Stimulated activated CD8-positive, alpha-beta memory T cell treated with anti-CD3 and anti-CD28 coated beads, Interleukin-15, amount 100 ng/mL, for 1 hour (primary cell): ENCODE data around the gene SNX6.
A peak's percentile ranks its signal among the peaks of the same experiment; 100 is the strongest.
"Not testable (repeated sequence)": the region's sequence is repeated elsewhere in the genome, so short reads cannot be mapped to it uniquely, and the experiment has no call there.

ENCODE experiments used
- DNase-seq: peaks from one replicate; pipeline ENCODE4 v3.0.0-alpha.2; 2020; ENCODE audit warnings: low read depth

Gene SNX6

GRCh38 chr14:34629657-34630529 lies at the start of gene SNX6:
TSS of gene SNX6 (minus strand) at chr14:34630148. CDS start at chr14:34630116, 32 bp downstream.
- DNase-seq: peak; percentile 44

DNA sequence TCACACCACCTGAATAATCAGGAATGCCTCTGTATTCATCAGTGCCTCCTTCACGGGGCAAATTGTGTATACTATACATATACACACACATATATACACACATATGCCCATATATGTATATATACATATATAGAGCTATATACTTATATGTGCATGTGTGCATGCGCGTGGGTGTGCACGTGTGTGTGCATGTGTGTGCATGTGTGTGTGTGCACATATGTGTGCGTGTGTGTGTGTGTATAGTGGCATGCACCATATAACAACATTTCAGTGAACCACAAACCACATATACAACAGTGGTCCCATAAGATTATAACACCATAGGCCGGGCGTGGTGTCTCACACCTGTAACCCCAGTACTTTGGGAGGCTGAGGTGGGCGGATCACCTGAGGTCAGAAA lies 48.8 kb upstream of the SNX6 start:
- DNase-seq: no peak

- DNase-seq: no peak
Observed at GRCh38 chr14:34678306-34678705, 48.4 kb upstream of the SNX6 start.

- no peak for DNase-seq
Observed at GRCh38 chr14:34676516-34677211, 46.7 kb upstream of the SNX6 start.

DNA sequence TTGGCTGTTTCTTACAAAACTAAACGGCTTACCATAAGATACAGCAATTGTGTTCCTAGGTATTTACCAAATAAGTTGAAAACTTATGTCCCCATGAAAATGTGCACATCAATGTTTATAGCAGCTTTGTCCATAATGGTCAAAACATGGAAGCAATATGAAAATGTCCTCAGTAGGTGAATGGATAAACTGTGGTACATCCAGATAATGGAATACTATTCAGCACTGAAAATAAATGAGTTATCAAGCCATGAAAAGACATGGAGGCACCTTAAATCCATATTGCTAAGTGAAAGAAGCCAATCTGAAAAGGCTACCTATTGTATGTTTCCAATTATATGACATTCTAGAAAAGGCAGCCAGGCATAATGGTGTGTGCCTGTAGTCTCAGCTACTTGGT lies 43.8 kb upstream of the SNX6 start:
- no peak for DNase-seq

DNA sequence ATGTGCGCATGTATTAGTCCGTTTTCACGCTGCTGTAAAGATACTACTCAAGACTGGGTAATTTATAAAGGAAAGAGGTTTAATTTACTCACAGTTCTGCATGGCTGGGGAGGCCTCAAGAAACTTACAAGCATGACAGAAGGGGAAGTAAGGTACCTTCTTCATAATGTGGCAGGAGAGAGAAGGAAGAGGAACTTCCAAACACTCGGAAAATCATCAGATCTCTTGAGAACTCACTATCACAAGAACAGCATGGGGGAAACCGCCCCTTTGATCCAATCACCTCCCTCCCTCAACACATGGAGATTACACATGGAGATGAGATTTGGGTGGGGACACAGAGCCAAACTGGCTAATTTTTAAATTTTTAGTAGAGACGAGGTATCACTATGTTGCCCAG lies 41.8 kb upstream of the SNX6 start:
- DNase-seq: no peak

- DNase-seq: no peak
Observed at GRCh38 chr14:34668111-34668510, 38.2 kb upstream of the SNX6 start.

DNA sequence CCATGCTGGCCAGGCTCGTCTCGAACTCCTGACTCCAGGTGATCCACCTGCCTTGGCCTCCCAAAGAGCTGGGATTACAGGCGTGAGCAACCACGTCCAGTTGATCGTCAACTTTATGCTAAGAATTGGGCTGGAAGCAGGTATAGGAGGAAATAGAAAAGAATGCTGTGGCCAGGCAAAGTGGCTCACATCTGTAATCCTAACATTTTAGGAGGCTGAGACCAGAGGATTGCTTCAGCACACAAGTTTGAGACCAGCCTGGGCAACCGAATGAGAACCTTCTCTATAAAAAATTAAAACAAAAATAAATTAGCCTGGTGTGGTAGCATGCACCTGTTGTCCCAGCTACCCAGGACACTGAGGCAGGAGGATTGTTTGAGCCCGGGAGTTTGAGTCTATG lies 37.1 kb upstream of the SNX6 start:
- DNase-seq: no peak

- DNase-seq: no peak
Observed at GRCh38 chr14:34665785-34666435, 36.0 kb upstream of the SNX6 start.

DNA sequence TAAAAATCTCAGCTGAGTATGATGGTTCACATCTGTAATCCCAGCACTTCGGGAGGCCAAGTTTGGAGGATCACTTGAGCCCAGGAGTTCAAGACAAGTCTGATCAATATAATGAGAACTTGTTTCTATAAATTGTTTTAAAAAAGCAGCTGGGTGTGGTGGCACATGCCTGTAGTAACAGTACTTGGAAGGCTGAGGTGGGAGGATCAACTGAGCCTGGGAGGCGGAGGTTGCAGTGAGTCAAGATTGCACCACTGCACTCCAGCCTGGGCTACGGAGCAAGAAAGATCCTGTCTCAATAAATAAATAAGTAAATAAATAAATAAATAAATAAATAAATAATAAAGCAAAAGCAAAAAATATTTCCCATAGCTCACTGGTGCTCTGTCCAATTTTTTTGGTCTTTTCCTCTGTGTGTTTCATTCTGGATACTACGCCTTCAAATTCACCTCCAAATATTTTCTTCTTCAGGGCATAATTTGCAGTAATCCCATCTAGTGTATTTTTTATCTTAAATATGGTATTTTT lies 32.7 kb upstream of the SNX6 start:
- no peak for DNase-seq

- no peak for DNase-seq
Observed at GRCh38 chr14:34660796-34661195, 30.8 kb upstream of the SNX6 start.

GRCh38 chr14:34655959-34656358 lies 26.0 kb upstream of the SNX6 start:
- no peak for DNase-seq

DNA sequence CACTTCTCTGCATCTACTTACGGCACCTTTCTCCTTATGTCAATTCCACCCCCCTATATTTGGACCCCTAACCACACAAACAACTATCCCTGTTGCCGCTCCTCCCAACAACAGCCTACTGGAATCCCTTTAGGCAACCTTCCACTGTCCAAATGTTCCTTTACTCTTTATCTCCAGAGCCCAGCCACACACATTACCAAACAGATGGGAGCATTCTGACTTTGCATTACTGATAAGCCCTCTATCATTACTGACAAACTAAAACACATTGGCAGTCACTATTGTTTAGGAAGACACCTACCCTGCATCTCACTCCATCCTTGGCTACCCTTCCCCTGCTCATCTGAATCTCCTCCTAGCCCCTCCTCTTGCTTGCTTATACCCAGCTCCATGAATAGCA lies 23.1 kb upstream of the SNX6 start:
- DNase-seq: not testable (repeated sequence)

- DNase-seq: not testable (repeated sequence)
Observed at GRCh38 chr14:34652348-34652747, 22.4 kb upstream of the SNX6 start.

- DNase-seq: no peak
Observed at GRCh38 chr14:34650786-34651584, 21.0 kb upstream of the SNX6 start.

- not testable (repeated sequence) for DNase-seq
Observed at GRCh38 chr14:34650006-34650405, 20.1 kb upstream of the SNX6 start.

- DNase-seq: no peak
Observed at GRCh38 chr14:34649344-34649743, 19.4 kb upstream of the SNX6 start.

GRCh38 chr14:34646570-34647255 lies 16.8 kb upstream of the SNX6 start:
- DNase-seq: no peak

- no peak for DNase-seq
Observed at GRCh38 chr14:34643361-34643760, 13.4 kb upstream of the SNX6 start.

DNA sequence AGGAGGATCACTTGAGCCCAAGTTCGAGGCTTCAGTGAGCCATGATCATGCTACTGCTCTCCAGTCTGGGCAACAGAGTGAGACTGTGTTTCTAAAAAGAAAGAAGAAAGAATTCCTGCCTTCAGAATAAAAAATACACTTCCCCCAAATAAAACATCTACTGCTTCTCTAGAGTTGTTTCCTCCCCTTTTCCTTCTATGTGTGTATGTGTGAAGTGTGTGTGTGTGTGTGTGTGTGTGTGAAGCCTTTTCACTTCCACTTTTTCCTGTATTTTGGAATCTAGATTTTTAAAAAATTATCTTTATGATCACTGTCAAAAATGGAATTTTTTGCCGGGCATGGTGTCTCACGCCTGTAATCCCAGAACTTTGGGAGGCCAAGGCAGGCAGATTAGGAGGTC lies 12.6 kb upstream of the SNX6 start:
- DNase-seq: no peak

GRCh38 chr14:34640826-34641225 lies 10.9 kb upstream of the SNX6 start:
- no peak for DNase-seq
